GM19438 (cell line): ENCODE measurements around the gene AMPD3.

Experiments
- ATAC-seq: cut with Tn5 transposase; IDR thresholded peaks from one replicate; pipeline ENCODE4 v1.9.1; 2021; ENCODE audit warnings: low read depth; ENCODE audit not compliant: unreplicated experiment

Gene AMPD3

GRCh38 chr11:10486161-10486840 lies 31.2 kb downstream of the AMPD3 start:
- no peak for ATAC-seq

GRCh38 chr11:10487002-10487647 lies 32.1 kb downstream of the AMPD3 start:
- no peak for ATAC-seq

- ATAC-seq: no peak
Measured at GRCh38 chr11:10488121-10488933, 33.3 kb downstream of the AMPD3 start.

- ATAC-seq: no peak
Measured at GRCh38 chr11:10488934-10489691, 34.0 kb downstream of the AMPD3 start.

- ATAC-seq: no peak
Measured at GRCh38 chr11:10490032-10490397, 35.0 kb downstream of the AMPD3 start.

- ATAC-seq: no peak
Measured at GRCh38 chr11:10490398-10491241, 35.6 kb downstream of the AMPD3 start.

- ATAC-seq: no peak
Measured at GRCh38 chr11:10492084-10492483, 37.0 kb downstream of the AMPD3 start.

GRCh38 chr11:10493041-10493663 lies 38.1 kb downstream of the AMPD3 start:
- ATAC-seq: no peak

GRCh38 chr11:10494636-10495463 lies 39.8 kb downstream of the AMPD3 start:
- ATAC-seq: no peak

GRCh38 chr11:10495464-10495786 lies 40.4 kb downstream of the AMPD3 start:
- no peak for ATAC-seq

GRCh38 chr11:10496296-10496936 lies 41.4 kb downstream of the AMPD3 start:
- ATAC-seq: no peak

GRCh38 chr11:10497371-10498021 lies 42.4 kb downstream of the AMPD3 start:
- ATAC-seq: no peak

- no peak for ATAC-seq
Measured at GRCh38 chr11:10498022-10498400, 42.9 kb downstream of the AMPD3 start.

- no peak for ATAC-seq
Measured at GRCh38 chr11:10498426-10499250, 43.6 kb downstream of the AMPD3 start.

- ATAC-seq: no peak
Measured at GRCh38 chr11:10499452-10499851, 44.4 kb downstream of the AMPD3 start.

- ATAC-seq: no peak
Measured at GRCh38 chr11:10499874-10500601, 45.0 kb downstream of the AMPD3 start.
